HEK293T (cell line): Measurements from ENCODE around the gene PTPRD.

Experiments
- BHLHE40 ChIP-seq: fragments of 450-650 bp; IDR thresholded peaks from 2 replicates; pipeline ENCODE4 v1.6.1; 2016; ENCODE audit warnings: mild to moderate bottlenecking, moderate library complexity, borderline replicate concordance
- ELF4 ChIP-seq: fragments of 450-650 bp; IDR thresholded peaks from 2 replicates; pipeline ENCODE4 v1.6.1; 2017; ENCODE audit warnings: antibody characterized with exemption
- FOXA1 ChIP-seq: fragments of 450-650 bp; IDR thresholded peaks from 2 replicates; pipeline ENCODE4 v1.6.1; 2016; ENCODE audit warnings: mild to moderate bottlenecking
- FOXK2 ChIP-seq: fragments of 450-650 bp; IDR thresholded peaks from 2 replicates; pipeline ENCODE4 v1.6.1; 2016; ENCODE audit warnings: mild to moderate bottlenecking
- FOXM1 ChIP-seq: fragments of 450-650 bp; IDR thresholded peaks from 2 replicates; pipeline ENCODE4 v1.6.1; 2017; ENCODE audit warnings: mild to moderate bottlenecking, borderline replicate concordance
- L3MBTL2 ChIP-seq: fragments of 450-650 bp; conservative IDR thresholded peaks from 2 replicates; pipeline ENCODE4 v1.6.1; 2016; ENCODE audit warnings: mild to moderate bottlenecking
- LEF1 ChIP-seq: fragments of 450-650 bp; IDR thresholded peaks from 2 replicates; pipeline ENCODE4 v1.6.1; 2017; ENCODE audit warnings: mild to moderate bottlenecking, borderline replicate concordance
- PKNOX1 ChIP-seq: fragments of 450-650 bp; IDR thresholded peaks from 2 replicates; pipeline ENCODE4 v1.6.1; 2016
- SP1 ChIP-seq: fragments of 450-650 bp; IDR thresholded peaks from 2 replicates; pipeline ENCODE4 v1.6.1; 2017
- SUZ12 ChIP-seq: fragments of 450-650 bp; IDR thresholded peaks from 2 replicates; pipeline ENCODE4 v1.6.1; 2016; ENCODE audit warnings: mild to moderate bottlenecking
- TARDBP ChIP-seq: fragments of 450-650 bp; IDR thresholded peaks from 2 replicates; pipeline ENCODE4 v1.6.1; 2016
- ZNF384 ChIP-seq: fragments of 450-650 bp; IDR thresholded peaks from 2 replicates; pipeline ENCODE4 v1.6.1; 2016

DNA sequence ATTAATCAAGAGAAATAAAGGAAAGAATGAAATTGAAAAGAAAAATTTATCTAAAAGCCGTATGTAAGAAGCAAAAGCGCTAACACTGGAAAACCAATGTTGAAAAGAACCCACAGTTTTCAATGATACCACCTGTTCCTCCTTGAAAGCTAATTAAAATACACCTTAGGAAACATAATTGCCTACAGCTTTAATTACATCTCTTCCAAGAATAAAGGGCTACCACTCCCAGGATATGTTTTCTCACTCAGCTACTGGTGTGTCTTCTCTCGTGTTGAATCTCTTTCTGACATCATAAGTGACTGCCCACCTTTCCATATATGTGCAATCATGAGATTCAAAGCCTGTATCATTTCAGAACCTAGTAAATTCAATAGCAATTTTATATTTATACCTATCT, 1932.6 kb downstream of the PTPRD start:
- TF ChIP-seq ELF4 (no peak), FOXA1 (no peak), BHLHE40 (no peak), PKNOX1 (no peak), SUZ12 (no peak), LEF1 (no peak), SP1 (no peak), FOXK2 (no peak), FOXM1 (no peak), TARDBP (no peak), L3MBTL2 (no peak), ZNF384 (no peak)
